Stimulated activated CD4-positive, alpha-beta T cell treated with anti-CD3 and anti-CD28 coated beads, Interleukin-12 subunit alpha, Interleukin-12 subunit beta, amount 100 ng/mL, for 48 hours (primary cell): ENCODE results near the gene IPPK.
"Not testable (repeated sequence)": the region's sequence is repeated elsewhere in the genome, so short reads cannot be mapped to it uniquely, and the experiment has no call there.

ENCODE experiments used
- DNase-seq, 3 donors: peaks; one replicate each; pipeline ENCODE4 v3.0.0-alpha.2; 2020; ENCODE audit warnings: low read depth in 2 of 3, low spot score in 1 of 3

Gene IPPK

GRCh38 chr9:92599938-92600461, 69.9 kb downstream of the IPPK start:
- DNase-seq, result no peak

- no peak for DNase-seq
Observed at GRCh38 chr9:92598382-92598781, 71.5 kb downstream of the IPPK start.

GRCh38 chr9:92595930-92596329, 74.0 kb downstream of the IPPK start:
- no peak for DNase-seq

GRCh38 chr9:92595075-92595474, 74.9 kb downstream of the IPPK start:
- not testable (repeated sequence) for DNase-seq

GRCh38 chr9:92592946-92593861, 76.7 kb downstream of the IPPK start:
- no peak for DNase-seq

- no peak for DNase-seq
Observed at GRCh38 chr9:92592537-92592936, 77.4 kb downstream of the IPPK start.

GRCh38 chr9:92590377-92590776, 79.6 kb downstream of the IPPK start:
- DNase-seq, result no peak

- DNase-seq, result no peak
Observed at GRCh38 chr9:92589923-92590322, 80.0 kb downstream of the IPPK start.

- DNase-seq, result no peak
Observed at GRCh38 chr9:92576175-92576574, 93.8 kb downstream of the IPPK start.

GRCh38 chr9:92573612-92574011, 96.3 kb downstream of the IPPK start:
- DNase-seq, result not testable (repeated sequence)

- DNase-seq, result not testable (repeated sequence)
Observed at GRCh38 chr9:92571871-92572270, 98.1 kb downstream of the IPPK start.

- no peak for DNase-seq
Observed at GRCh38 chr9:92564982-92565381, 104.9 kb downstream of the IPPK start.

- no peak for DNase-seq
Observed at GRCh38 chr9:92564504-92564903, 105.4 kb downstream of the IPPK start.
